Gastroesophageal sphincter (tissue), 3 donors: ENCODE data around the gene DMKN.

Source experiments
- POLR2A ChIP-seq, 2 donors: fragments of 450-650 bp; IDR thresholded peaks; one replicate each; pipeline ENCODE4 v1.6.1; 2017; ENCODE audit warnings: antibody characterized with exemption in 2 of 2, mild to moderate bottlenecking in 2 of 2, moderate library complexity in 1 of 2
- TF ChIP-seq, protein P1 (sequence below), 4 experiments: fragments of 200-600 bp in 2 of 4; fragments of 450-650 bp in 2 of 4; sonication (generic) in 1 of 4; IDR thresholded peaks; one replicate each; pipeline ENCODE4 v1.5.1; 2017 to 2019; ENCODE audit warnings: antibody characterized with exemption in 4 of 4, mild to moderate bottlenecking in 2 of 4, moderate library complexity in 2 of 4

DNA sequence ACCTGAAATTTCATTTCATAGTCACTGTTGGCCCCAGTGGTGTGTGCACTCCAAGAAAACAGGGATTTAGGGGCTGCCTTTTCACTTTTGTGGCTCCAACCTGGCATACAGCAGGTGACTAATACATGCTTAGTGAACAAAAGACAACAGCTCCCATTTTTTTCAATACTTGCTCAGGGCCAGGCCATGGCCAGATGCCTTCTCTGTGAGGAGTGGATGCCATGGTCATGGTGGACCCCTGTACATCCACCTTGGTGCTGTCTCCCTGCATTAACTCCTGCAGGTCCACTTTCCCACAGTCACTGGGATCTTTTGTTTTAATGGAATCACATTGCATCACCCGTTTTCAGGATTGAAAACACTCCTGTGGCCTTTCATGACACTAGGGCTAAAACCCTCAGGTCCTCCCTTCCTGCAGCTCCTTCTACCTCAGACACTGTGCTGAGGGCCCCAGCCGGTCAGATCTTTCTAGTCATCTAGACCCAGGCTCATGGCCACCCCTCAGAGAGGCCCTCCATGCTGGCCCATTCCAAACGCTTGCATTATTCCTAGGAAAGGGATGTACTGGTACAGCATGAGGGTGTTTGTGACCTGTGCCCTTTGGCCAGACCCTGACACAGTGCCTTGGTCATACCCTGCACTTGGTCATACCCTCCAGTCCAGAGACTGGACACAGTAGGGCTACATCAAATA, 30.8 kb upstream of the DMKN start:
- TF ChIP-seq POLR2A (IDR thresholded peaks at IDR 0.05): no peak
- TF ChIP-seq, protein P1, sequence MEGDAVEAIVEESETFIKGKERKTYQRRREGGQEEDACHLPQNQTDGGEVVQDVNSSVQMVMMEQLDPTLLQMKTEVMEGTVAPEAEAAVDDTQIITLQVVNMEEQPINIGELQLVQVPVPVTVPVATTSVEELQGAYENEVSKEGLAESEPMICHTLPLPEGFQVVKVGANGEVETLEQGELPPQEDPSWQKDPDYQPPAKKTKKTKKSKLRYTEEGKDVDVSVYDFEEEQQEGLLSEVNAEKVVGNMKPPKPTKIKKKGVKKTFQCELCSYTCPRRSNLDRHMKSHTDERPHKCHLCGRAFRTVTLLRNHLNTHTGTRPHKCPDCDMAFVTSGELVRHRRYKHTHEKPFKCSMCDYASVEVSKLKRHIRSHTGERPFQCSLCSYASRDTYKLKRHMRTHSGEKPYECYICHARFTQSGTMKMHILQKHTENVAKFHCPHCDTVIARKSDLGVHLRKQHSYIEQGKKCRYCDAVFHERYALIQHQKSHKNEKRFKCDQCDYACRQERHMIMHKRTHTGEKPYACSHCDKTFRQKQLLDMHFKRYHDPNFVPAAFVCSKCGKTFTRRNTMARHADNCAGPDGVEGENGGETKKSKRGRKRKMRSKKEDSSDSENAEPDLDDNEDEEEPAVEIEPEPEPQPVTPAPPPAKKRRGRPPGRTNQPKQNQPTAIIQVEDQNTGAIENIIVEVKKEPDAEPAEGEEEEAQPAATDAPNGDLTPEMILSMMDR (IDR thresholded peaks at IDR 0.05): no peak
